ENCODE data around the gene RHBDD1. TPM values are rescaled to one million over a fixed set of nuclear protein-coding genes. Genes with fewer than 3 reads are reported as not detected.
A peak's percentile ranks its signal among the peaks of the same experiment; 100 is the strongest.

The RHBDD1 gene, protein sequence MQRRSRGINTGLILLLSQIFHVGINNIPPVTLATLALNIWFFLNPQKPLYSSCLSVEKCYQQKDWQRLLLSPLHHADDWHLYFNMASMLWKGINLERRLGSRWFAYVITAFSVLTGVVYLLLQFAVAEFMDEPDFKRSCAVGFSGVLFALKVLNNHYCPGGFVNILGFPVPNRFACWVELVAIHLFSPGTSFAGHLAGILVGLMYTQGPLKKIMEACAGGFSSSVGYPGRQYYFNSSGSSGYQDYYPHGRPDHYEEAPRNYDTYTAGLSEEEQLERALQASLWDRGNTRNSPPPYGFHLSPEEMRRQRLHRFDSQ
- polyA plus RNA-seq (2012; ENCODE audit: insufficient read depth, insufficient read length, low read depth), result 40.9 TPM

DNA sequence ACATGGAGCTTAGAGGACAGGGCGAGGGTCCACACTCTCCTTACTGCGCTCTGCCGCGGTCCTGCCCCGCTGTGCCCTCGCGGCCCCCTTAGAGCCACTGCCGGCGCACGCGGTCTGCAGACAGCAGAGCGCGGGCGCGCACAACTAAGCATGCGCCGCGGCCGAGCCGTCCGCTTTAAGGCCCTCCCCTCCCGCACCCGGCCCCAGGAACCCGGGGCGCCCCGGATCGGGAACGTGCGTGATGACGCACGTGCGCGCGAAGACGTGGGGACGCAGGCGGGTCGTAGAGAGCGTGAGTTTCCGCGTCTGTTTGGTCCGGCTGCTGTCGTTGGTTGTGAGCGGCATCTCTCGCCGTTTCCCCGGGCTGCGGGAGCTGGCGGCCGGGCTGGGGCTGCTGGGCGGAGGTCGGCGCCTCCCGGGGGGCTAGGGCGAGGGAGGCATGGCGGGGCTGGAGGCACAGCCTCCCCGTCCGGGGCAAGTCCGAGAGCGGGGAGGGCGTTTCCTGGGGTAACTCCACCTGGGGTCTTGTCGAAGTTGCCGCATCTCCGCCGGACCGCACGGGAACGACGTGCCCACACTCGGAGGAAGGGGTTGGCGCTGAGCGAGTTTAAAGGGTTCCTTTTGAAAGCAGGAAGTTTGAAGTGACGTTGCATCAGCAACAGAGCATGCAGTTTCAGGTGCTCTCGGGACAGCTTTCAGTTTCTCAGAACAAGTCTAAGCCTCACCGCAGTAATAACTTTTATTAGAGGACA lies at the start of gene RHBDD1:
RHBDD1 (plus strand) TSS at position 259 of the 752 bp plus-strand sequence. CDS start 28,640 bp downstream, outside the sequence.
- peak; percentile 94 for DNase-seq
- H3K9me3 ChIP-seq, result no peaks in the 10 kb centered on the region
- H3K36me3 ChIP-seq, result no peaks in the 10 kb centered on the region
- H3K4me3 ChIP-seq (ENCODE audit: low read depth, low read length), result peak within 1 kb of the TSS; percentile 67
- no peaks in the 10 kb centered on the region for H3K27me3 ChIP-seq
- TF ChIP-seq, protein P1, sequence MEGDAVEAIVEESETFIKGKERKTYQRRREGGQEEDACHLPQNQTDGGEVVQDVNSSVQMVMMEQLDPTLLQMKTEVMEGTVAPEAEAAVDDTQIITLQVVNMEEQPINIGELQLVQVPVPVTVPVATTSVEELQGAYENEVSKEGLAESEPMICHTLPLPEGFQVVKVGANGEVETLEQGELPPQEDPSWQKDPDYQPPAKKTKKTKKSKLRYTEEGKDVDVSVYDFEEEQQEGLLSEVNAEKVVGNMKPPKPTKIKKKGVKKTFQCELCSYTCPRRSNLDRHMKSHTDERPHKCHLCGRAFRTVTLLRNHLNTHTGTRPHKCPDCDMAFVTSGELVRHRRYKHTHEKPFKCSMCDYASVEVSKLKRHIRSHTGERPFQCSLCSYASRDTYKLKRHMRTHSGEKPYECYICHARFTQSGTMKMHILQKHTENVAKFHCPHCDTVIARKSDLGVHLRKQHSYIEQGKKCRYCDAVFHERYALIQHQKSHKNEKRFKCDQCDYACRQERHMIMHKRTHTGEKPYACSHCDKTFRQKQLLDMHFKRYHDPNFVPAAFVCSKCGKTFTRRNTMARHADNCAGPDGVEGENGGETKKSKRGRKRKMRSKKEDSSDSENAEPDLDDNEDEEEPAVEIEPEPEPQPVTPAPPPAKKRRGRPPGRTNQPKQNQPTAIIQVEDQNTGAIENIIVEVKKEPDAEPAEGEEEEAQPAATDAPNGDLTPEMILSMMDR (IDR thresholded peaks at IDR 0.05; ENCODE audit: low read depth, low read length), result no peak
- no peaks in the 10 kb centered on the region for H3K4me1 ChIP-seq

DNA sequence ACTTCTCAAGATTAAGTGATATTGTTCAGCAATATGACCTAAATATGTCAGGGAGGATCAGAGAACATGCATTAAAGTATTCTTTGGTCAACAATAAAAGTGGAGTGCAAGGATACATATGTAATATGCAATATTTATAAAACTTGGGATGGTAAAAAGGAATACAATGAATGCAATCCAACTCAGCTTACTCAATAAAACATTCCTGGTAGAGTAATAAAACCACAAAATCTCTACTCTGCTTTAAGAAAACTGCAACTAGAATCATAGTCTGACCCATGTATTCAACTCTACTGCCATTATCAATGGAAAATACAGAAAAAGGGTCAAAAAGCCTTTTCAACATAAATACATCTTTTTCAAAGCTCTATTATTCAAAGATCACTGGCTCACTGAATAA lies 47.8 kb upstream of the RHBDD1 start:
- Histone ChIP-seq H3K27me3 (no peaks in the 10 kb centered on the region), H3K4me3 (ENCODE audit: low read depth, low read length) (no peak overlapping the region), H3K9me3 (no peaks in the 10 kb centered on the region), H3K4me1 (no peaks in the 10 kb centered on the region), H3K36me3 (no peaks in the 10 kb centered on the region)
- TF ChIP-seq, protein P1 (IDR thresholded peaks at IDR 0.05; ENCODE audit: low read depth, low read length), result no peak
- no peak for DNase-seq

- Histone ChIP-seq H3K36me3 (no peaks in the 10 kb centered on the region), H3K4me3 (ENCODE audit: low read depth, low read length) (no peak overlapping the region)
- TF ChIP-seq, protein P1 (IDR thresholded peaks at IDR 0.05; ENCODE audit: low read depth, low read length), result no peak
These were observed 46.9 kb upstream of the RHBDD1 start for GRCh38 chr2:226788881-226789490.

DNA sequence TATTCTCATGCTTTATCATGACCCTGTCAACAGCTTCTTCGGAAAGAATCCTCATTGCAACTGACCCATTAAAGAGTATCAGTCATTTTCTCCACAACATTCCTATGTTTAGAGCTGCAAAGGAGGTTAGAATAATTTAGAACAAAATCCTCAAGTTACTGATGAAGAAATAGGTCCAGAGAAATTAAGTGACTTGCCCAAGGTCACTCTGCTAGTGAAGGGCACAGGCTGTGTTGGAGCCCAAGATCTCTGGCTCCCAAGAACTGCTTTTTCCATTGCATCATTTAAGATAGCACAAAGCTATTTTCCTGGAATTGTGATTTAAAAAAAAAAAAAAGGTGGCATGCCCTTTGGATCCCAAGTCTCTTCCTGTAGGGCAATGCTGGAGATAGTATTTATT lies 45.8 kb upstream of the RHBDD1 start:
- H3K27me3 ChIP-seq, result no peaks in the 10 kb centered on the region
- no peak overlapping the region for H3K4me3 ChIP-seq (ENCODE audit: low read depth, low read length)
- no peaks in the 10 kb centered on the region for H3K4me1 ChIP-seq
- DNase-seq, result no peak
- no peaks in the 10 kb centered on the region for H3K36me3 ChIP-seq
- TF ChIP-seq, protein P1 (IDR thresholded peaks at IDR 0.05; ENCODE audit: low read depth, low read length), result no peak
- H3K9me3 ChIP-seq, result no peaks in the 10 kb centered on the region

More at GRCh38 chr2:226788881-226789490, 46.9 kb upstream of the RHBDD1 start:
- Histone ChIP-seq H3K4me1 (no peaks in the 10 kb centered on the region), H3K9me3 (no peaks in the 10 kb centered on the region), H3K27me3 (no peaks in the 10 kb centered on the region)
- DNase-seq, result no peak

DNA sequence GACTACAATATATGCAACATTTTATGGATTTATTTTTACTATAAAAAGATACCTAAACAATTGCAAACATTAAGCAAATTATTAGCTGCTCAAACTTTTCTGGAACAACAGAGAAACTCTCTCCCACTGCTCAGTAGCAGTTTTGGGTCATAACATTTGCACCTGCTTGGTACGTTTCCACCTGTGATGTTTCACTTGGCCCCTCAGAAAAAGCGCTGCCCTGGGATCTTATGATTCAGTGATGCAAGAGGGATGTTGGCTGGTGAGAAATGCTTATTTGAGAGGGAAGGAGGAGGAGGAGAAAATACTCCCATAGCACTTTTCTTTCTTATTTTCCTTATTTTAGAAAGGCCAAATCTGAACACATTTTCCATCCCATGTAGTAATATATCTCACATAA lies 45.4 kb upstream of the RHBDD1 start:
- Histone ChIP-seq H3K27me3 (no peaks in the 10 kb centered on the region), H3K4me3 (ENCODE audit: low read depth, low read length) (no peak overlapping the region), H3K36me3 (no peaks in the 10 kb centered on the region), H3K9me3 (no peaks in the 10 kb centered on the region), H3K4me1 (no peaks in the 10 kb centered on the region)
- TF ChIP-seq, protein P1 (IDR thresholded peaks at IDR 0.05; ENCODE audit: low read depth, low read length), result no peak
- no peak for DNase-seq
